ENCODE measurements around the gene PCNX2. TPM values are rescaled to one million over a fixed set of nuclear protein-coding genes. Genes with fewer than 3 reads are reported as not detected.

The PCNX2 gene, protein sequence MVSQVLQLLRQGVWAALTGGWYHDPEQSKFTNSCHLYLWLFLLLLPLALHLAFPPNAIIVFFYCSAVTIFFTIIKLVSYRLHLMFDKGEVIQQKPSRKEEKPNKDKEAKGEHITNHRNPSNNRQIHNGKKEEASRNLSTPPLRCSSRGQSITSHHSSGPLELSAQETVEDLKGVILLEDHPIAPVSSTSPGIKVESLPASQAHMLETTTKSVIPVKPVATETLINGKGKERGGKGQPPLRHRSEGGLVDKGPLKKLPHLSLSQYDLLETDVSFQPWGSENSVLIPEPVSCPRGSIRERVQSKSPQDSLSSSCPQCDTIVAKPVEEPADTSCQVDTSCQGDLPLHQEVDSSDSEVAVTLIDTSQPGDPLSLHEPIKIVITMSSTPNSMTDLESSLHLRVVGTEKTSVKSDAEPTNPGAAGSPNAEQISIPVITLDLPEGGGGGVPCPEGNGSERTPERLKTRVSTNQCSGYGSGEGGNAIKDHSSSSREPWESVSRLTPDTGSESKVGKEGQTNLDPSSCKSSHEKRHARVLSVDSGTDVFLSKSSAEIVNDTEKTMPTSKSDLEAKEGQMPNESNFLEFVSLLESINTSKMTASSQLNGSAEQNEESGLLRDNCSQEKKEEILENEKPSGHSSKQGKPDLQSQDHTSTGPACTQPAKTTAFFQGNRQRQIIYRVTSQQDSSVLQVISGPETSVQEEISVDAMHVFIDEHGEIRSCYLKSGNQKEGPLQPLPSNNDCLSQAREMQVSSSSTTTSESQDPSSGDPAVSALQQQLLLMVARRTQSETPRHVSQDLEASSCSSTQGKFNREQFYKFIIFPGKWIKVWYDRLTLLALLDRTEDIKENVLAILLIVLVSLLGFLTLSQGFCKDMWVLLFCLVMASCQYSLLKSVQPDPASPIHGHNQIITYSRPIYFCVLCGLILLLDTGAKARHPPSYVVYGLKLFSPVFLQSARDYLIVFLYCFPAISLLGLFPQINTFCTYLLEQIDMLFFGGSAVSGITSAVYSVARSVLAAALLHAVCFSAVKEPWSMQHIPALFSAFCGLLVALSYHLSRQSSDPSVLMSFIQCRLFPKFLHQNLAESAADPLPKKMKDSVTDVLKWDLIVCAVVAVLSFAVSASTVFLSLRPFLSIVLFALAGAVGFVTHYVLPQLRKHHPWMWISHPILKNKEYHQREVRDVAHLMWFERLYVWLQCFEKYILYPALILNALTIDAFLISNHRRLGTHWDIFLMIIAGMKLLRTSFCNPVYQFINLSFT (N-terminal part only)
- polyA plus RNA-seq (2013, experiment 1 of 2; ENCODE audit: insufficient read length), result 11.5 TPM
- polyA plus RNA-seq (2013, experiment 2 of 2; ENCODE audit: insufficient read length), result 12.7 TPM

DNA sequence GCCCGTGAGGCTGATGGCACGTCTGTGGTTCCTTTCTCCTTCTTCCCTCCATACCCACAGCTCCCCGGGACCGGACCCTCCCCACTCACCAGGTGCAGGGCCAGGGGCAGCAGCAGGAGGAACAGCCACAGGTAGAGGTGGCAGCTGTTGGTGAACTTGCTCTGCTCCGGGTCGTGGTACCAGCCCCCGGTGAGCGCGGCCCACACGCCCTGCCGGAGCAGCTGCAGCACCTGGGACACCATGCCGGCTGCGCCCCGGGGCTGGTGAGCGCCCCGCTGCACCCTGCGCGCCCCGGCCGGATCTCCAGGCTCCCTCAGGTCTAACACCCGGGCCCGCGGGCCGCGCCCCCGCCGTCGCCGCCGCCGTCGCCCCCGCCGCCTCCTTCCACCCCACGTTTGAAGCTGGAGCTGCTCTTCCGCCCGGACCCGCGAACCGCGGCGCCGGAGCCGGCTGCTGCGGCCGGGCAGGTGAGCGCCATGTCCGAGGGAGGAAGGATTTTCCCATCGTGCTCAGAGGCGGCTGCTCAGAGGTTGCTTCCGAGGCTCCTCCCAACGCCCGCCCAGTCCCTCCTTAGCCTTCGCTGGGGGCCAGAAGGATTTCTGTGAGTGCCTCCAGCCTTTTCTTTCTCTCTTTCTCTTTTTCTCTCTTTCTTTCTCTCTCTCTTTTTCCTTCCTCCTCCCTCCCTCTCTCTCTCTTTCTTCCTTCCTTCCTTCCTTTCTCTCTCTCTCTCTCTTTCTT, at the start of gene PCNX2:
Gene PCNX2, minus strand, starts transcription at position 489 of the 738 bp plus-strand sequence. Its CDS starts 247 bp downstream, at position 242.
- DNase-seq, result peak; percentile 59

DNA sequence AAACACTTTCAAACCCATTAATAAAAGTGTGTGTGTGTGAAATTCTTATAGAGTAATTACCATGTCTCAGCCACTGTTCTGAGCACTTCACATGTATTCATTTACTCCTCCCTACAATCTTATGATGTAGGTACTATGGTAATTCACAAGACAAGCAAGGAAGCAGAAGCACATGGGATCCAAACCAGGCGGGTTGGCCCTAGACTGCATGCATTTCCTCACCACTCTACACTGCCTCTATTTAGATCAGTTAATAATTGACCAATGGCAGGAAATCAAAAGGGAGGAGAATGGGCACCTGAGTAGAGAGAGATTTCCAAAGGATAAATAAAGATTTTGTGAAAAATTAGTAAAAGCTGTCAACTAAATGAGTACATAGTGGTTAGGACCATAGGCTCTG, 47.7 kb upstream of the PCNX2 start:
- DNase-seq, result no peak

DNA sequence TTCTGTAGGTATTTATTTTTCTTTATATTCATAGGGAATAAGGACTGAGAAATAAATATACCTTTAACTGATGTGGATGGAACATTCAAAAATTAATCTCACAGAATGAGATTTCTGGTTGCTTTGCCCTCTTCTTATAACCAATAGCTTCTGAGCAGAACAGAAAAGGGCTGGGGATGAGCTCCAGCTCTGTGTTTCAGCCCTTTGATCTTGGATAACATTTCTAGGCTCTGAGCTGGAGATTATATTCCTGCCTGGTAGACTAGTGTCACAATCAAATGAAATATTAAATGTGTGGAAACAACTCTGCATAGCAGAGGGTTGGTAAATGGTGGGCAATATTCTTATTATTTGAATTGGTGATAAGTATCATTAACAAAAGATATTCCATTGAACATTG, 46.6 kb upstream of the PCNX2 start:
- DNase-seq, result no peak

DNA sequence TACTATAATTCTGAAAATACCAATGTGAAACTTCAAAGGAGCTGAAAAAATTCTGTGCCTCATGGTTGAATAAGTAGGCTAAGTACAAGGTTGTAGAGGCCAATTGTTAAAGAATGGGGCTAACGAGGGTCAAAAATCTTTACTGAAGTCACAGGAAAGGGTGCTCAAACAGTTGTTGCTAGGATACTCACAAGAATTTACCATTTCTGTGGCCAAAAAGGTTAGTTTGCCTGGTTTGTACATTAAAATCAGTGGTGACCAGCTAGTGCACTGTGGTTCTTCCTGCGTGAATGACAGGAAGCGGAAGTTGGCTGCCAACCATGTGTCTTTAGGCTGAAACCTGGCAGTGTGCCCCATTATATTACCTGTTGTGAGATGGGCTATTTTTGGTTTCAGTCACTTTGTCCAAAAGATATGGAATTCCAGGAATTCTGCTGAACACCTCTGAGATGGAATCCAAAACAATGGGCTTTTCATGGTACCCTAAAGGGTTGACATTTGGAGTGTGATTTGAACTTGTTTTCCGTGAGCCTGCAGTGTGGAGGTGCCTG, 45.5 kb upstream of the PCNX2 start:
- no peak for DNase-seq

DNA sequence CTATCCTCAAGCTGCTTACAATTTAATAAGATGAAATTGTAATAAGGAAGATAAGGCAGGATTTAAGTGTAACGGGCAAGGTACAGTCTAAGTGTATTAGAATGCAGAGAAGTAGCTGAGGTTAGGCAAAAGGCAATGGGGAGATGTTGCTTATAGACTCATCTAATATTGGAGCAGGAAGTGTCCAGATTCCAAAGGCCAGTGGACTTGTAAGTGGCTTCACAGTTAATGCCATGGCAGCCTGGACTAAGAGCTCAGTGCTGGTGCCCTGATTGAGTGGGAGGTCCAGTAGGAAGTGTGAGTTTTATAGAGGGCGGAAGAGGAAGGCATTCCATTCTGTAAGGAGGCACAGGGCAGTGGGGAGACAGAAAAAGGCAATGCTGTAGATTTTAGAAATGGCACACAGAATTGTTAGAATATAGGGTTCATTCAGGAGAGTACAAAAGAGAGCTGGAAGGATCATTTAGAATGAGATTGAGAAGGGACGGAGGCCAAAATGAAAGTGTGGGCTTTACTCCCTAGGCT, 44.6 kb upstream of the PCNX2 start:
- no peak for DNase-seq

DNA sequence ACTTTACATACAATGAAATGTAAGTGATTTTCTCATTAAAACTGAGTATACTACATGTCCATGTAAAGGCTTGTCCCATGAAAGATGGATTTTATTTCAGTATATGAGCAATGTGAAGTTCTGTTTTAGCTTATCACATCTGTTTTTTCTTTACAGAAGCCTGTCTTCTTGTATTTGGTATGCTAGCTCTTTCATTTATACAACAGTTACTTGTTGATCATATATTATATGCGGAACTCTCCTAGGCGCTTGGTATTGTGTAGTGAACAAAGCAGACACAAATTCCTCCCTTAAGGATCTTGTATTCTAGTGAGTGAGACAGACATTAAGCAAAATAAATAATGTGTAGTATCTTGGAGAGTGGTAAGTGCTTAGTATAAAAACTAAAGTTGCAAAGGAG, 42.6 kb upstream of the PCNX2 start:
- DNase-seq, result no peak

DNA sequence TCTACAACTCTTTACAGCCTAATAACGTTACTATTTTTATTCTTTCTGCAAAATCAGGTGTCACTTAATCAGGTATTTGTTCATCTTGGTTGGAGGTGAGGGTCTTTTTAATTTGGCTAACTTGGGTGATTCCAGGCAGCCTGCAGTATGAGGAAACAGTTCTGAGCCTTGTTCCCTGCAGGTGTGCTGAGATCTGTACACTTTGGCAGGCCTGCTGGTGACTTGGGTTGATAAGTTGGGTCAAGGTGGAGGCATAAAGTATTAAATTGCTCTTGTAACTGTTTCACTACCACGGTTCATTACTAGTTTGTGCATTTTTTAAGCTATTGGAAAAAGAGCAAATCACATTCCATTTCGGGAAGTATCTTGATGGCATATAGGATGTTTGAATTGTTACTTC, 42.0 kb upstream of the PCNX2 start:
- DNase-seq, result no peak

DNA sequence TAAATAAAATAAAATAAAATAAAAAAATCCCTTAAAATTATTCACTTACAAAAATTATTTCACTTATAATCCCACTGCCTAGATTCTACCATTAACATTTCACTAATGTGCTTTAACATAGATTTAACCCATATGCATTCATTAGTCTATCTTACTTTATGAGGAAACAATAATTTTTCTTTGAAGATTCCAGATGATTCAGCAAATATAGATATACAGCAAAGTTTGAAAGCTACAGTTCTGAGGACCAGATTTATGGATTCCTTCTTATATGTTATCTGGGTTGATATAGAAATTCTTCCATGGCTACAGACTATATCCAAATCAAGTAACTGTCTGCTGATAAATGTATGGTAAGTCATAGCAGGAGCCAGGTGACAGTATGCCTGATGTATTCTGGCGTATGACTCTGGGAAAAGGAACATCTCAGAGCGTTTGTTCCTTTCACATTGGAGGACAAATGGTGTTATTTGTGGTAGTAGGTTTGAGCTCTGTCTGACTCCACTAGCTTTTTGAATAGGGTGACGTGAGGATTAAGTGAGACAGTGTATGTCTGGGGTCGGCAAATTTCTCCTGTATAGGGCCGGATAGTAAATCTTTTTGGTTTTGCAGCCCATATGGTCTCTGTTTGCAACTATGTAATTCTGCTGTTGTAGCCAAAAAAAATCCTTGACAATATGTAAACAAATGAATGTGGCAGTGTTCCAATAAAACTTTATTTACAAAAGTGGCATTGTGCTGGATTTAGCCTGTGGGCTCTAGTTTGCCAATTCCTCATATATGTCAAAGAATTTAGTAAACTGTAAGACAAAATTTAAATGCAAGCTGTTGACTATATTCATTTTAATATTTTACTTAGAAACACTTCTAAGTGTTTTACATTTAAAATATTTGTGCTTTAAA, 41.3 kb upstream of the PCNX2 start:
- DNase-seq, result no peak

DNA sequence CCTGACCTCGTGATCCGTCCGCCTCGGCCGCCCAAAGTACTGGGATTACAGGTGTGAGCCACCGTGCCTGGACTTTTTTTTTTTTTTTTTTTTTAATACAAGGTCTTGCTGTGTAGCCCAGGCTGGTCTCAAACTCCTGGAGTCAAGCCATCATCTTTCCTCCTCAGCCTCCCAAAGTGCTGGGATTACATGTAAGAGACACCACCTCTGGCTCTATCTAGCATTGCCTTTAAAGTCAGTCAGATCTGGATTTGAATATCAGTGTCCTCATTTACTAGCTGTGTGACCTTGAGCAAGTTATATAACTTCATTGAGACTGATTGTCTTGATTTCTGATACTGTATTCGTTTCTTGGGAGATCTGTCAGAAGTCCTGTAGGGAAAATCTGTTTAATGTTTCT, 38.6 kb upstream of the PCNX2 start:
- no peak for DNase-seq

DNA sequence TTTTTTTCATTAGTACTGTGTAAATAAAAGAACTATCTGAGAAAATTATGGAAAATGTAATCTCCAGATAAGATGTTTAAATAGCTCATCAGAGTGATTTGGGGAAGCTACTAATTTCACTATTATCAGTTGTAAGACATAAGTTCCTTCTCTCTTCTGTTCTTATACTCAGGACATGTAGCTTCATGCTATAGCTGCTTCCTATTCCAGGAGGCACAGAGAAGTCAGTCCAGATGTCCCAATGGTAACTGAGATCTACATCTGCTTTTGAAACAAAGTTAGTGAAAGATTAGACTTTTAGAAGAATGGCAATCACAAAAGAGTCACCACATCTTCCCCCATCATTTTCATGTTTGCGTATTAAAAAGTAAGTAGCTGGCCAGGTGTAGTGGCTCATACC, 37.6 kb upstream of the PCNX2 start:
- no peak for DNase-seq

DNA sequence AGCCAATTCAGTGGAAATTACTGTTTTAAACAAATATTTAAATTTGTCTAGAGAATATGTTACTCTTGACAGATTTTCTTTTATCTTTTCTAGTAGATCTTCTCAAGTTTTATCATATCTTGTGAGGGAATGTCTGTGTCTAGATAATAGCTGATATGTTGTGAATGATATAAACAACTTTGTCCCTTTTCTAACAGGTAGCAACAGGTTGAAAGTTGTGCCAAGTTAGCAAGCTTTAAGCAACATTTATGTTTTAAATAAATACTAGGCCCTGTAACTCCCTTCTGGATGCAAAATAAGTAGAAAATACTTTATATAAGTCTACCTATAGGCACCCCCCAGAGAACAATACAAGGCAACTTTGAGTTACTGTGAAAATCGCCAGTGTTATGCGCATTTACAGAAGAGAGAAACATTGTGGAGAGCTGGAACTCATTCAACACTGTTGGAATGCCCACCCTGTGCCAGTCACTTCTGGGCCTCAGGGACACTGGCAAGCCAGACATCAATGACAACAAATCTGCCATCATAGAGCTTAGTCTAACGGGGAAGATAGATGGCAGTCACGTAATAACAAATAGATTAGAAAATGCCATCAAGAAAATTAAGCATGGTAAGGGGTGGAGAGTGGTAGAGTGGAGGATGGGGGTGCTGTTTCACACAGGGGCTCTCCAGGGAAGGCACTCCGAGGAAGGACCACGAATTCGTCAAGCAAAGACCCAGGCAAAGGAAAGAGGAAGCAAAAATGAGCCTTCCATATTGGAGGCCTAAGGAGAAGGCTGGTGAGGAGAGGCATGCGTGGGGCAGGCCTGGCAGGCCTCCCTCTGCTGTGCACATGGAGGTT, 36.4 kb upstream of the PCNX2 start:
- DNase-seq, result no peak

DNA sequence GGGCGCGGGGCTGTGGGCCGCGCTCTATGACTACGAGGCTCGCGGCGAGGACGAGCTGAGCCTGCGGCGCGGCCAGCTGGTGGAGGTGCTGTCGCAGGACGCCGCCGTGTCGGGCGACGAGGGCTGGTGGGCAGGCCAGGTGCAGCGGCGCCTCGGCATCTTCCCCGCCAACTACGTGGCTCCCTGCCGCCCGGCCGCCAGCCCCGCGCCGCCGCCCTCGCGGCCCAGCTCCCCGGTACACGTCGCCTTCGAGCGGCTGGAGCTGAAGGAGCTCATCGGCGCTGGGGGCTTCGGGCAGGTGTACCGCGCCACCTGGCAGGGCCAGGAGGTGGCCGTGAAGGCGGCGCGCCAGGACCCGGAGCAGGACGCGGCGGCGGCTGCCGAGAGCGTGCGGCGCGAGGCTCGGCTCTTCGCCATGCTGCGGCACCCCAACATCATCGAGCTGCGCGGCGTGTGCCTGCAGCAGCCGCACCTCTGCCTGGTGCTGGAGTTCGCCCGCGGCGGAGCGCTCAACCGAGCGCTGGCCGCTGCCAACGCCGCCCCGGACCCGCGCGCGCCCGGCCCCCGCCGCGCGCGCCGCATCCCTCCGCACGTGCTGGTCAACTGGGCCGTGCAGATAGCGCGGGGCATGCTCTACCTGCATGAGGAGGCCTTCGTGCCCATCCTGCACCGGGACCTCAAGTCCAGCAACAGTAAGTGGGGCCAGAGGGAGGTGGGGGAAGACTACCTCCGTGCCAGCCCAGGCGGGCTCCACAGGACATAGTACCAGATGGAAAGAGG, 32.8 kb upstream of the PCNX2 start:
- no peak for DNase-seq

DNA sequence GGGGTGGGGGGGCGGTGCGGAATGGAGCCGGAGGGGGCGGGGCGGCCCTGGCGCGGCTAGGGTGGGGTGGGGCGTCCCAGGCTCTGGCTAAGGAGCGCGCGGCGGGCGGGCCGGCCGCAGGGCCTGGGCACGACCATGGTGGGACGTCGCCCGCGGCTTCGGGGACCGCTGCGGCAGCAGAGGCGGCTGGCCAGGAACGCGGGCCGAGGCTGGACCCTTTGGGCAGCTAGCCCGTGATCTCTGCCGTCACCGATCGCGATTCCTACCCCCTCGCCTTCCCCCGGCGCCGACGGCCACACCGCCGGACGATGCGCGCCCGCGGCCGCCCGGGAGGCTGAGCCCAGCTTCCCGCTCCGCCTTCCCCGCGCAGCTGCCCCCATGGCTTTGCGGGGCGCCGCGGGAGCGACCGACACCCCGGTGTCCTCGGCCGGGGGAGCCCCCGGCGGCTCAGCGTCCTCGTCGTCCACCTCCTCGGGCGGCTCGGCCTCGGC, 32.2 kb upstream of the PCNX2 start, which contains the start of gene MAP3K21:
Gene MAP3K21, plus strand, starts transcription at position 74 of the 491 bp plus-strand sequence. Its CDS starts 305 bp downstream, at position 379.
- DNase-seq, result no peak

DNA sequence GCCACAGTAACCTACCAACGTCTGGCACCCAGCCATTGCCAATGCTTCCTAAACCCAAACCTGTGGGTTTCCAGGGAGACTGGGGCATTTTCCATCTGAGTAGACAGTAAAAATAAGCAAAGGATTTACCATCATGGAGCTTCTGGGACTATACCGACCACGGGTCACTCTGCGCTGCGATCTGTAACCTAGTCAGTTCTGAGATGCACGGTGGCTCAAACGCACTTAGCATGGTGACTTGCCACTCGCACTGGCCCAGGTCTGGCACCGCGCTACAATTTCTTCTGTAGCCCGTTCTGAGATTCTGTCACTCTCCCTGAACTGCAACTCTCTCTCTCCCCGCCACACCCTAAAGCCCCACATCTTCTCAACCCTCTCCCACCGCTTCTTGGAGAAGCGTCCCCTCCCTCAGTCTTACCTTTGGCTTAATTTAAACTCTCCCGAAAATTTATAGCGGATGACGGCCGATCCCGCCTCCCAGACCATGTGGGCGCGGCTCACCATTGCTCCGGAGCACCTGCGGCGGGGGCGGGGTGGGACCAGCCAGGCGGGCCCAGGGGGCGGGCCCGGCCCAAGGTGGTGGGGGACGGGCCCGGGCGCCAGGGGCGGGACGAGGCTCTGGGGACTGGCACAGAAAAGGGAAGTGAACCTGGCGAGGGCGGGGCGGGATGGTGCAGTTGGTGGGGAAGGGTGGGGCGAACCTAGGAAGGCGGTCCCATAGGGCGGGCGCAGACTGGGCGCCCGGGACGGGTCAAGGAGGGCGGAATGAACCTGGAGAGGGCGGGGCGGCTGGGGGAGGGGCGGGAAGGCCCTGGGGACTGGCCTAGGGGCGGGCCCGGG, 31.5 kb upstream of the PCNX2 start:
- DNase-seq, result no peak

DNA sequence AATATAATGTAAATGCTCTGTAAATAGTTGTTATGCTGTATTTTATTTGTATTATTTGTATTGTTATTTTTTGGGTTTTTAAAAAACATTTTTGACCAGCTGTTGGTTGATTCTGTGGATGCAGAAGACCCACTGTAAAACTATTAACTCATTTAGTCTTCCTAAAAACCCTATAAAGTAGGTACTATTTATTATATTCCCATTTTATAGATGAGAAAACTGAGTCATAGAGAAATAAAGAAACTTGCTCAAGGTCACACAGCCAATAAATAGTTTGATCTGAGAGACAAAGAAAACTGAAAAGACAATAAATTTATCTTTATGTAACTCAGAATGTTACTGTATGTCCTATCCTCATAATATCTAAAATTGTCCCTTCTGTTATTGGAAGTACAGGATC, 30.8 kb upstream of the PCNX2 start:
- DNase-seq, result no peak

DNA sequence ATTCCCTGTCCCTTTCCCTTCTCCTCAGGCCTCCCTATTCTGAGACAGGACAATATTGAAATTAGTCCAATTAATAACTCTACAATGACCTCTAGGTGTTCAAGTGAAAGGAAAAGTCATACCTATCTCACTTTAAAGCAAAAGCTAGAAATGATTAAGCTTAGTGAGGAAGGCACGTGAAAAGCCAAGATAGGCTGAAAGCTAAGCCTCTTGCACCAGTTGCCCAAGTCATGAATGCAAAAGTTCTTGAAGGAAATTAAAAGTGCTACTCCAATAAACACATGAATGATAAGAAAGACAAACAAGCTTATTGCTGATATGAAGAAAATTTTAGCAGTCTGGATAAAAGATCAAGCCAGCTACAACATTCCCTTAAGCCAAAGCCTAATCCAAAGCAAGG, 28.2 kb upstream of the PCNX2 start:
- DNase-seq, result no peak

DNA sequence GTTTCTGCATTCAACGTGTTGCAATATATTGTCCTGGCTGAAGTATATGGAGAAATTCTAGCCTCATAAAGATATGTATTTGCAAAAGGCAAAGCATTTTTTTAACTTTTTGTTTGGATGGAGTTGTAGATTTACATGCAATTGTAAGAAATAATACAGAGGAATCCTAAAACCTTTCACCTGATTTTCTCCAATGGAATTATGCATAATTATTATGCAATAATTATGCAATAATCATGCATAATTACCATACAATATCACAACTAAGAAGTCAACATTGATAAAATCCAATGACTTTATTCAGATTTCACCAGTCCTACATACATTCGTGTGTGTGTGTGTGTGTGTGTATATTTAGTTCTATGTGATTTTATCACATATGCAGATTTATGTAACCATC, 24.5 kb upstream of the PCNX2 start:
- DNase-seq, result no peak
